ENCODE measurements around the gene PEX5L. TPM values are rescaled to one million over a fixed set of nuclear protein-coding genes. Genes with fewer than 3 reads are reported as not detected.

Gene PEX5L
- total RNA-seq, 2 experiments from 2014 or later: not detected

DNA sequence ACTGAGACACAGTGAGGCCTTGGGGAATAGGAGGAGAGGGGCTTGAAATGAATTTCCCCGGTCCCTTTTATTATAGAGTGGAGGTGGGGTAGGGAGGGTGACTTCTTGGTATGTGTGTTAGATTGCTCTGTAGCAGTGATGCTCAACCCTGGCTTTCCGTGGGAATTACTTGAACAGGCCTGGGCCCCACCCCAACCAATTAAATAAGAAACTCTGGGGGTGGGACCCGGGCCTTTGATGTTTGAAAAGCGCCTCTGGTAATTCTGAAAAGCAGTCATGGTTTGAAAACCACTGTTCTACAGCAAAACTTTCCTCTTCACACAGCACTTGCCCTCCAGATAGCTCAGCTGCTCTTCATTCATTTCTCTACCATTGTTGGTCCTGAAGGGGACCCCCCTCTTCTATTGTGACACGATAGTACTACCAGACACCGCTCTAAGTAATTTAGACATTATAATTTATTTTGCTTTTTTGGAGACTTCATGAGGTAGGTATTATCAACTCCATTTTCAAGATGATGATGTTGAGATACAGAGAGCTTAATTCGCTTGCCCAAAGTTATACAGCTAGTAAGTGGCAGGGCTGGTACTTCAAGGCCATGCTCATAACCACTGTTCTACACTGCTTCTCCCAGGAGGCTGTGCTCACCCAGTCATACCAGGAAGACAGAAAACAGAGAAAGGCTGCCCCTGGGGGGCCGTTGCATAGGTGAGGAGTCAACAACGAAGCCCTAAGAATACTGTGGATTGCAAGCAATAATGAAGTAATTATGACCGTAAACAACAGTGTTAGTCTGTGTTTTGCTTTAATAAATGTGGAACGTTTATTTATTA, 176.2 kb downstream of the PEX5L start:
- Mint-ChIP-seq H3K9me3 (no peaks in the 10 kb centered on the region), H3K27me3 (peaks cover 7% of the 10 kb centered on the region), H3K4me1 (no peaks in the 10 kb centered on the region), H3K27ac (no peak overlapping the region), H3K36me3 (no peaks in the 10 kb centered on the region), H3K4me3 (no peak overlapping the region)
- no peak for DNase-seq
- no peak for ATAC-seq (ENCODE audit: low read depth)
- POLR2A ChIA-PET: no interaction called here

DNA sequence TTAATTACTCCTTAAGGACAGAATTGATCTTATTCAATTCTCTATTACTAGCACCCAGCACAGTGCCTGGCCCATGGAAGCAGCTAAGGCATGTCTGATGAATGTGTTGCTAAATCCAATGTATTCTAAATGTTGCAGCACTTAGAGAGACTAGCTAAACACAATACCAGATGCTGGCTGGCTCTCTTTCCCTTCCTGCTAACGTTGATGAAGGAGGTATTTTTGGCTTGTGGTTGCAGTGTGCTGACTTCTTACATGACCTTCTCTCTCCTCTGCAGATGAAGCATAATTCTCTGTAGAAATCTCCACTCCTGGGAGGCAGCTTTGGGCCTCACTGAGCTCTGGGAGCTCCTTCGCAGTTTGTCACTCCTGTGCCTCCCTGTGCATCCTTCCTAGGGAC, 183.6 kb downstream of the PEX5L start:
- POLR2A ChIA-PET: no interaction called here
- peaks cover 4% of the 10 kb centered on the region for H3K27me3 Mint-ChIP-seq
- H3K4me3 Mint-ChIP-seq: no peak overlapping the region
- H3K4me1 Mint-ChIP-seq: no peaks in the 10 kb centered on the region
- no peaks in the 10 kb centered on the region for H3K36me3 Mint-ChIP-seq
- DNase-seq: no peak
- no peak for ATAC-seq (ENCODE audit: low read depth)
- H3K9me3 Mint-ChIP-seq: no peaks in the 10 kb centered on the region
- H3K27ac Mint-ChIP-seq: no peak overlapping the region

DNA sequence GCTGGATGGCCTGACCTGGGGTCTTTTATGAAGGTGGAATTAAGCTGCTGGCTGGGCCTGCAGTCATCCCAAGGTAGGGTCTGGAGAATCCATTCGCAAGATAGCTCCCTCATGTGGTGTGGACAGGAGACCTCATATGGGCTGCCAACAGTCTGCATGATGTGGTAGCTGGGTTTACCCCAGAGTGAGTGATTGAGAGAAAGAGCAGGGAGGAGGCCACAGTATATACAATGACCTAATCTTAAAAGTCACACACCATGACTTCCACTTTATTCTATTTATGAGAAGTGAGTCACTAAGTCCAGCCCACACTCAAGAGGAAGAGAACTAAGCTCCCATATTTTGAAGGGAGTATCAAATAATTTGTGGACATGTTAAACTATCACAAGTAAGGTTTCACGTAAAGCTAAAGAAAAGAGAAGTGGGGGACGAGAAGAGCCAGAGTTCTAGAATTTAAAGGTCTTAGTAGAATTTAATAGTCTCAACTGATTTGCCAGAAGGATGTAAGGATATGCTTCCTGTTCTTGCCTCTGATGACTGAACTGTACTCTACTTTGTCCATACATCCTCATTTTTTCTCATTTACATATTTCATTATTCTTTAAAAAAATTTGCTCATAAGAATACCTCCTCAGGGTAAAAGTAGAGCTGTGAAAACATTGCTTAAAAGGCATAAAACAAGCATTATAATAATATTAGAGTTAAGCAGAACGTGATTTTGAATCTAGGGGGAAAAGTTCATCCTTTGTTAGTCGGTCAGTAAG, 184.4 kb downstream of the PEX5L start:
- no peaks in the 10 kb centered on the region for H3K36me3 Mint-ChIP-seq
- DNase-seq: no peak

DNA sequence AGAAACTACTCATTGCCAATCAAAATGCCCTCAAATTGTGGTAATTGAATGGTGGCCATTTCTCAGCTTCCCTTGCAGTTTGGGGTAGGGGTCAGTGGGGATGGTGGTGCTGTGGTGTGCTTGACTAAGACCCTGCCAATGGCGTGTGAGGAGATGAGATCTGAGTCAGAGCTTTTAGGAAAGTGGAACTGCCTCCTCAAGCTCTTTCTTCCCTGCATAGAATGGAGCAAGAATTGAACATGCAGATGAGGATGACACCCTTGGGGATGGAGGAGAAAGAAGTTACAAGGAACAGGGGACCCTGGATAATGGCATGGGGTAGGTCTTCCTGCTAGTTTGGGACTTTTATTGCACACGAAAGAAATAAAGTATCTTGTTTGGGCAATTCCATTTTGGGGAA, 188.0 kb downstream of the PEX5L start:
- H3K4me1 Mint-ChIP-seq: no peaks in the 10 kb centered on the region
- no peaks in the 10 kb centered on the region for H3K27me3 Mint-ChIP-seq
- POLR2A ChIA-PET: no interaction called here
- DNase-seq: no peak
- H3K36me3 Mint-ChIP-seq: no peaks in the 10 kb centered on the region
- no peak overlapping the region for H3K4me3 Mint-ChIP-seq
- no peaks in the 10 kb centered on the region for H3K9me3 Mint-ChIP-seq
- no peak for ATAC-seq (ENCODE audit: low read depth)
- H3K27ac Mint-ChIP-seq: no peak overlapping the region

More for the DNA sequence above, 184.4 kb downstream of the PEX5L start:
- POLR2A ChIA-PET: no interaction called here
- ATAC-seq (ENCODE audit: low read depth): no peak
- no peak overlapping the region for H3K4me3 Mint-ChIP-seq
- H3K9me3 Mint-ChIP-seq: no peaks in the 10 kb centered on the region
- no peaks in the 10 kb centered on the region for H3K4me1 Mint-ChIP-seq
- no peak overlapping the region for H3K27ac Mint-ChIP-seq
- H3K27me3 Mint-ChIP-seq: peaks cover 4% of the 10 kb centered on the region

DNA sequence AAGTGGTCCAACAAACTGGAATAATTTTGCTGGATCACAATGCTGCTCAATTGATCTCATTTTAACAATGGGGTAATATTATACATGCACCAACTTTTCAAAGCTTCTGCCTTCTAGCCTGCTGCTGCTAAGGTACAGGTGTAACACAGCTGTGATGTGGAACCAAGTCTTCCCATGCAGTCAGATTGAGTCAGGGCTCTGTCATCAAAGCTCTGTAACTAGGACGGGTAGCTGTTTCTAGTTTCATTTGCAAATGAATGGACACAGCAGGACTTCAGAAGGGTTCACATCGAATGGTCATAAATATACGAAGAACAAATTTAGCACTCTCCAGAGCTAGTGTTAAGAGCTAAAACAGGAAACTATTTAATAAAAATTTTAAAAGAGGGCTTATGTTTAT, 194.7 kb downstream of the PEX5L start:
- H3K36me3 Mint-ChIP-seq: no peaks in the 10 kb centered on the region
- POLR2A ChIA-PET: no interaction called here

DNA sequence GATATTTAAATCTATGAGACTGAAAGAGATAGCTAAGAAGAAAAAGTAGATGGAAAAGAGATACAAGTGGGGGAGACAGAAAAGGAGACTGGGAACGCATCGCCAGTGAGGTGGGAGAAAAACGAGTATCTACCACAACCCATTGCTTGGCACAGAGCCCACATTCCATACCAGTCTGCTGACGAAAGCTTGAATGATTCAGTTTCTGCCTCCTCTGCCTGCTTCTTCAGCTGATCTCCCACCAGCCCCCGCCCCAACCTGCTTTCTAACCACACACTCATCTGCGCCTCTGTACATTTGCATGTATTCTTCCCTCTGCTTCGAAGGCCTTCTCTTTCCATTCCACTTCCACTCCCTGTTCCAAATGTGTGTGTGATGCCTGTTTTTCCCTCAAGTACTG, 195.8 kb downstream of the PEX5L start:
- no peaks in the 10 kb centered on the region for H3K36me3 Mint-ChIP-seq
- H3K27ac Mint-ChIP-seq: no peak overlapping the region
- POLR2A ChIA-PET: no interaction called here

More for the DNA sequence above, 194.7 kb downstream of the PEX5L start:
- H3K4me1 Mint-ChIP-seq: no peaks in the 10 kb centered on the region
- ATAC-seq (ENCODE audit: low read depth) (no peak), DNase-seq (no peak)
- no peaks in the 10 kb centered on the region for H3K27me3 Mint-ChIP-seq
- H3K4me3 Mint-ChIP-seq: no peak overlapping the region
- no peak overlapping the region for H3K27ac Mint-ChIP-seq
- no peaks in the 10 kb centered on the region for H3K9me3 Mint-ChIP-seq

DNA sequence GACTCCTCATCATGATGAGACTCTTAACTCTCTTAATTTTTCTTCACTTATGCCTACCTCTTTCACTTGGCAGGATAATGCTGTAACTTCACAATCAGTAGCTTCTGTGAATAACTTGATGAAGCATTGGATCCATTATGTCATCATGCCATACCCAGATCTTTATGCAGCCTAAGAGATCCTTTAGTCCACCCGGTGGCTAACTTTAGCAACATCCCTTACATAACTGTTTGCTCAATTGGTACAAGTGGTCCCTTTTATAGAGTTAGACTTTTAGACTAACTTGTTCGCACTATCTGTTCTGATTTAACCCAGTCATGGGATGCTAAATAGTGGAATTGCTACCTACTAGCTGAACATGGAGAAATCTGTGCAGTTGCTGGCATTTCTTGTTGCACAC, 199.4 kb downstream of the PEX5L start:
- H3K4me1 Mint-ChIP-seq: no peaks in the 10 kb centered on the region
- H3K9me3 Mint-ChIP-seq: no peaks in the 10 kb centered on the region

More for the DNA sequence above, 195.8 kb downstream of the PEX5L start:
- DNase-seq (no peak), ATAC-seq (ENCODE audit: low read depth) (no peak)
- Mint-ChIP-seq H3K27me3 (no peaks in the 10 kb centered on the region), H3K9me3 (no peaks in the 10 kb centered on the region), H3K4me3 (no peak overlapping the region), H3K4me1 (no peaks in the 10 kb centered on the region)

DNA sequence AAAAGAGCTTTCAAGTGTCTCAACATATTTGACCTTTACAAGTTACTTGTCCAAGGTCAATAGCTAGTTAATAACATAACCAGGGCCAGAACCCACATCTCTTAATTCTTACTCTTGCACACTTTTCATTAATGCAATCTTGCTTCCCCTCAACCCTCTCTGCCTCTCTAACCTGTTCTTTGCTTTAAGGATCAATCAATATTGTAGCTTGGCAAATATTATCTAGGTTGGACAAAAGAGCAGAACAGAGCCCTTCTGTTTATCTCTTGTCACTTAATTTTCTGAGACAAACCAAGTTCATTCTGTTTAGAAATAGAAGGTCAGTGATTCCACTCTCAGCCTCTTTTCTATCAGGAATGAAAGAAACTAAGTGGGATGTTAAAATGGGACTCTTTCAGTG, 203.4 kb downstream of the PEX5L start:
- H3K36me3 Mint-ChIP-seq: no peaks in the 10 kb centered on the region

More for the DNA sequence above, 199.4 kb downstream of the PEX5L start:
- H3K27ac Mint-ChIP-seq: no peak overlapping the region
- H3K27me3 Mint-ChIP-seq: no peaks in the 10 kb centered on the region
- no peak overlapping the region for H3K4me3 Mint-ChIP-seq
- POLR2A ChIA-PET: no interaction called here
- DNase-seq (no peak), ATAC-seq (ENCODE audit: low read depth) (no peak)
- H3K36me3 Mint-ChIP-seq: no peaks in the 10 kb centered on the region

DNA sequence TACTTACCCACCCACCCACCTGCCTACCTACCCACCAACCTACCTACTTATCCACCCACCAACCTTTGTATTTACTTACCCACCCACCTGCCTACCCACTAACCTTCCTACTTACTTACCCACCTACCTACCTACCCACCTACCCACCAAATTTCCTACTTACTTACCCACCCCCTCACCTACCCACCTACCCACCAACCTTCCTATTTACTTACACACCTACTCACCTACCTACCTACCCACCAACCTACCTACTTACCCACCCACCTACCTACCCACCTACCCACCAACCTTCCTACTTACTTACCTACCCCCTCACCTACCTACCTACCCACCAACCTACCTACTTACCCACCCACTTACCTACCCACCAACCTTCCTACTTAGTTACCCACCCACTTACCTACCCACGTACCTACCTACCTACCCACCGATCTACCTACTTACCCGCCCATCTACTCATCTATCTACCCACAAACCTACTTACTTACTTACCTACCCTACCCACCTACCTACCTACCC, 204.3 kb downstream of the PEX5L start:
- ATAC-seq (ENCODE audit: low read depth): no peak
- DNase-seq: no peak
- peaks cover 2% of the 10 kb centered on the region for H3K27me3 Mint-ChIP-seq
- no peaks in the 10 kb centered on the region for H3K4me1 Mint-ChIP-seq
- no peak overlapping the region for H3K27ac Mint-ChIP-seq
- H3K9me3 Mint-ChIP-seq: no peaks in the 10 kb centered on the region
- H3K36me3 Mint-ChIP-seq: no peaks in the 10 kb centered on the region
- POLR2A ChIA-PET: no interaction called here
- H3K4me3 Mint-ChIP-seq: no peak overlapping the region

More for the DNA sequence above, 203.4 kb downstream of the PEX5L start:
- POLR2A ChIA-PET: no interaction called here
- DNase-seq: no peak
- H3K4me1 Mint-ChIP-seq: no peaks in the 10 kb centered on the region
- H3K27ac Mint-ChIP-seq: no peak overlapping the region
- H3K27me3 Mint-ChIP-seq: peaks cover 2% of the 10 kb centered on the region
- ATAC-seq (ENCODE audit: low read depth): no peak
- no peak overlapping the region for H3K4me3 Mint-ChIP-seq
- no peaks in the 10 kb centered on the region for H3K9me3 Mint-ChIP-seq

DNA sequence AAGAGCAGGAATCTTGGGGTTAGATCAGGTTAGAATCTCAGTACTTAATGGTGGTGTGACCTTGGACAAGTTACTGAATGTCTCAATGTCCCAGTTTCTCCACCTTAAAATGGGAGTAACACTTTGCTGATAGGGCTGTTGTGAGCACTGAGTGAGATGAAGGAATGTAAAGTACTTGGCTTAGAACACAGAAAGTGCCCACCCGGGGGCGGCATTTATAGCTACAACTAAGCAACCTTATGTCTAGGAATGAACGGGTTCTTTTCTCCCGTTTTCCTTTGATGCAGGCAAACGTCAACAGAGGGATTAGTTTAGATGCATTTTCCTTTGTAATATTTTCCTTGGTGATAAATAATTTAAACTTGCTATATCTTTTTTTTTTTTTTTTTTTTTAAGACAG, 207.3 kb downstream of the PEX5L start:
- POLR2A ChIA-PET: no interaction called here

DNA sequence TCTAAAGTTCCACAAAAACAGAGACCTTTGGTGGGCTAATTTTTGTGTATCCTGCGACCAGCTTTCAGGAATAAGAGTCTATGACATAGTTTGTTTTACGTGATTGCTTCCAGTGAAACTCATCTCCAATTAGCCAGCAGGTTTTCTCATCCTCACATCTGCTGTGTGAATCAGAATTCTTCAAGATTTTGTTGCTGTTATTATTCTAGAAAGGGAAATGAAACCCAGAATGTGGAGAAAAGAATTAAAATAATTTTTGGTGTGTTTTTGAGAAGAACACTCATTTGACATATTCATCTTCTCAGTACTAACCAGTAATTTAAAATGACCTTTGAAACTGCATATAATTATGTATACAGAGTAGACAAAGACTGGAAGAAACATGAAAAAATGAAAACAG, 208.0 kb downstream of the PEX5L start:
- DNase-seq (no peak), ATAC-seq (ENCODE audit: low read depth) (no peak)
- Mint-ChIP-seq H3K27me3 (peaks cover 5% of the 10 kb centered on the region), H3K9me3 (no peaks in the 10 kb centered on the region), H3K4me1 (no peaks in the 10 kb centered on the region), H3K27ac (no peak overlapping the region), H3K36me3 (no peaks in the 10 kb centered on the region), H3K4me3 (no peak overlapping the region)
- POLR2A ChIA-PET: no interaction called here

More for the DNA sequence above, 207.3 kb downstream of the PEX5L start:
- H3K4me3 Mint-ChIP-seq: no peak overlapping the region
- no peak for DNase-seq
- H3K36me3 Mint-ChIP-seq: no peaks in the 10 kb centered on the region
- H3K27ac Mint-ChIP-seq: no peak overlapping the region
- peaks cover 5% of the 10 kb centered on the region for H3K27me3 Mint-ChIP-seq
- H3K9me3 Mint-ChIP-seq: no peaks in the 10 kb centered on the region
- ATAC-seq (ENCODE audit: low read depth): no peak
- H3K4me1 Mint-ChIP-seq: no peaks in the 10 kb centered on the region

DNA sequence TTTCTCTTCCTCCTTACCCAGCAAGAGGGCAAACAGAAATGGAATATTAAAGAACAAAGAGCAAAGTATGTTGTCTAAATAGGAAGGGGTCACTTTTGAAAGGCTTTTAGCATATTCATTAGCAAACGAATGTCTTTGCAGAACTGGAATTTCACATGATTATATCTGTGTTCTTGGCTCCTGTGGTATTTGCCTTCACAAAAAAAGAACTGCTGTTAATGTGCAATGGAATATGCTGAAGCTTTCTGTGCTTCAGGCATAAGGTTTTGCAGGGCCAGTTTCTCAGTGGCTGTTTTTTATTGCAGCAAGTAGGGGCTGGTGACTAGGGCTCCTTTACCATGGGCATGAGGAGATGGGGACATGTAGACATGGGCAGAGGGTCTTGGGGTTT, 210.5 kb downstream of the PEX5L start:
- no peaks in the 10 kb centered on the region for H3K9me3 Mint-ChIP-seq
- no peak overlapping the region for H3K27ac Mint-ChIP-seq
- no peaks in the 10 kb centered on the region for H3K4me1 Mint-ChIP-seq
- DNase-seq: no peak
- POLR2A ChIA-PET: no interaction called here
- H3K36me3 Mint-ChIP-seq: no peaks in the 10 kb centered on the region
- no peak for ATAC-seq (ENCODE audit: low read depth)
- peaks cover 9% of the 10 kb centered on the region for H3K27me3 Mint-ChIP-seq
- no peak overlapping the region for H3K4me3 Mint-ChIP-seq

DNA sequence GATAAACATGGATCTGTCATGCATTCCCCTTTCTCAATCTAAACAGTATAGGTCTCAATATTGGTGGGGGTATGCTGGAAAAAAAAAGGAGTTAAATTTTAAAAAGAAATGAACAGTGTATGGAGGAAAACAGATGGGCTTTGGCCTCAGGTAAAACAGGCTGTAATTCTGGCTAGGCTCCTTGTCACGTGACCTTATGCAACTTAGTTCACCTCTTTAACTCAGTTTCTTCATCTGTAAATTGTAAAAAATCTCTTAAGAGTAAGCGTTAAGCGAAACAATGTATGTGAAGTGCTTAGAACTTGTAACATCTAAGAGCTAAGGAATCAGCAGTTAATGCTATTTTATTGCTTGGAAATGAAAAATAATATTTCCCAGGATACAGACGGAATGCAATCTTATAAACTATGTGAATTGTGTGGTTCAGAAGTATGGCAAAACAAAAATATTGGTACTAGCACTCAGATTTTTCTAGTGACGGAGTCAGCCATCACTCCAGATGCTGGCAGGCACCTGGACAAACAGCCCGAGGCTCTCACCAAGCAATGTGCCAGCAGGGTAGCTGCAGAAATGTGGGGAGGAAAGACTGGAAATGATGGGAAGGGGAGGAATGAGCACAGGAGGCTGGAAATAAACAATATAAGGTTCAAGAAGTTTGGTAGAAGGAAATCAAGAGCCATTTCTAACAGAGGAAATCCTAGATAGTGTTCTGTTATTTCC, 211.1 kb downstream of the PEX5L start:
- Mint-ChIP-seq H3K4me1 (no peaks in the 10 kb centered on the region), H3K27ac (no peak overlapping the region)

More for the DNA sequence above, 211.1 kb downstream of the PEX5L start:
- ATAC-seq (ENCODE audit: low read depth): no peak
- peaks cover 9% of the 10 kb centered on the region for H3K27me3 Mint-ChIP-seq
- H3K4me3 Mint-ChIP-seq: no peak overlapping the region
- no peaks in the 10 kb centered on the region for H3K36me3 Mint-ChIP-seq
- no peak for DNase-seq
- POLR2A ChIA-PET: no interaction called here
- H3K9me3 Mint-ChIP-seq: no peaks in the 10 kb centered on the region

Measured in activated naive CD8-positive, alpha-beta T cell treated with anti-CD3 and anti-CD28 coated beads, Interleukin-2, amount 10 ng/mL, durations not matched to agents 7 days and 5 days (primary cell).